Mesendoderm (in vitro differentiated cells): ENCODE results near the gene HCK.

Source experiments
- DNase-seq: peaks from one replicate; pipeline ENCODE4 v3.0.0; 2013
- H2AK5ac ChIP-seq: 2 replicates; pipeline ENCODE4 v1.6.1; 2013; ENCODE audit warnings: low read length, inconsistent platforms
- H2BK120ac ChIP-seq: 2 replicates; pipeline ENCODE4 v1.6.1; 2013; ENCODE audit warnings: low read depth, mild to moderate bottlenecking, low read length, moderate library complexity, mixed read lengths
- H2BK15ac ChIP-seq: replicated peaks from 2 replicates; pipeline ENCODE4 v1.6.1; 2013; ENCODE audit warnings: low read depth, mild to moderate bottlenecking, moderate library complexity
- H2BK5ac ChIP-seq: 2 replicates; pipeline ENCODE4 v1.6.1; 2013; ENCODE audit warnings: low read length, inconsistent platforms
- H3K18ac ChIP-seq: 2 replicates; pipeline ENCODE4 v1.6.1; 2013; ENCODE audit warnings: mild to moderate bottlenecking, low read length, mixed read lengths
- H3K23ac ChIP-seq: one replicate; pipeline ENCODE4 v1.6.1; 2013; ENCODE audit warnings: low read length
- H3K27ac ChIP-seq: 2 replicates; pipeline ENCODE4 v1.5.1; 2013; ENCODE audit warnings: low read depth, mild to moderate bottlenecking, inconsistent platforms, low read length, moderate library complexity
- H3K27me3 ChIP-seq: 2 replicates; pipeline ENCODE4 v1.6.1; 2013; ENCODE audit warnings: low read length, control low read depth, mild to moderate bottlenecking, inconsistent platforms; ENCODE audit not compliant: insufficient read depth, poor library complexity
- H3K36me3 ChIP-seq: 2 replicates; pipeline ENCODE4 v1.6.1; 2013; ENCODE audit warnings: low read length, inconsistent platforms; ENCODE audit not compliant: control insufficient read depth, insufficient read depth
- H3K4ac ChIP-seq: one replicate; pipeline ENCODE4 v1.6.1; 2013; ENCODE audit warnings: low read depth, mild to moderate bottlenecking, low read length, moderate library complexity
- H3K4me1 ChIP-seq: 2 replicates; pipeline ENCODE4 v1.6.1; 2013; ENCODE audit warnings: low read depth, low read length, inconsistent platforms; ENCODE audit not compliant: control insufficient read depth
- H3K4me2 ChIP-seq: 2 replicates; pipeline ENCODE4 v1.6.1; 2013; ENCODE audit warnings: low read length
- H3K4me3 ChIP-seq: 2 replicates; pipeline ENCODE4 v1.5.1; 2013; ENCODE audit warnings: mild to moderate bottlenecking, low read length
- H3K56ac ChIP-seq: one replicate; pipeline ENCODE4 v1.6.1; 2013; ENCODE audit warnings: low read length
- H3K79me1 ChIP-seq: 2 replicates; pipeline ENCODE4 v1.6.1; 2013; ENCODE audit warnings: low read length, inconsistent platforms
- H3K79me2 ChIP-seq: 2 replicates; pipeline ENCODE4 v1.6.1; 2013; ENCODE audit warnings: mild to moderate bottlenecking, low read length; ENCODE audit not compliant: control insufficient read depth, insufficient read depth
- H3K9ac ChIP-seq: 2 replicates; pipeline ENCODE4 v1.6.1; 2013; ENCODE audit warnings: low read length, inconsistent platforms
- H4K5ac ChIP-seq: one replicate; pipeline ENCODE4 v1.6.1; 2013; ENCODE audit warnings: low read length
- H4K8ac ChIP-seq: one replicate; pipeline ENCODE4 v1.6.1; 2013; ENCODE audit warnings: low read depth, mild to moderate bottlenecking, control low read depth, low read length, moderate library complexity
- WGBS: extraction: QIAGEN DNeasy Blood & Tissue Kit; methylation state at CpG from one replicate; pipeline ENCODE4 v1.1.7; 2013; ENCODE audit warnings: low lambda C conversion rate, missing lambda C conversion rate; ENCODE audit not compliant: insufficient coverage; ENCODE audit errors: extremely low coverage; 5-methylcytosine and 5-hydroxymethylcytosine counted together

Gene HCK

GRCh38 chr20:32050324-32050841 is 1.7 kb upstream of the HCK start:
- no peak overlapping the region for H2BK15ac ChIP-seq
- H3K4me1 ChIP-seq = no peaks in the 10 kb centered on the region
- no peaks in the 10 kb centered on the region for H3K79me2 ChIP-seq
- no peak overlapping the region for H4K5ac ChIP-seq
- no peak overlapping the region for H4K8ac ChIP-seq
- no peaks in the 10 kb centered on the region for H3K36me3 ChIP-seq
- no peak overlapping the region for H3K4me2 ChIP-seq
- no peak overlapping the region for H3K56ac ChIP-seq
- H3K23ac ChIP-seq = no peak overlapping the region
- H3K79me1 ChIP-seq = no peaks in the 10 kb centered on the region
- H3K4ac ChIP-seq = no peak overlapping the region
- H3K9ac ChIP-seq = no peak overlapping the region
- H3K18ac ChIP-seq = no peak overlapping the region
- no peak overlapping the region for H3K4me3 ChIP-seq
- no peak overlapping the region for H2AK5ac ChIP-seq
- H2BK5ac ChIP-seq = no peak overlapping the region
- no CpG with 5 or more reads among the region's 4 CpGs for WGBS
- no peak overlapping the region for H3K27ac ChIP-seq
- peaks cover 17% of the 10 kb centered on the region for H3K27me3 ChIP-seq
- no peak for DNase-seq
- no peak overlapping the region for H2BK120ac ChIP-seq

- Histone ChIP-seq H3K4ac (no peak overlapping the region), H3K79me2 (no peaks in the 10 kb centered on the region), H3K9ac (peak overlapping the region; percentile 19), H4K5ac (no peak overlapping the region), H3K4me2 (peak overlapping the region; percentile 36), H3K4me1 (no peaks in the 10 kb centered on the region), H3K36me3 (no peaks in the 10 kb centered on the region), H4K8ac (no peak overlapping the region), H3K27ac (no peak overlapping the region), H3K23ac (no peak overlapping the region), H2AK5ac (no peak overlapping the region), H2BK120ac (no peak overlapping the region), H3K27me3 (peaks cover 17% of the 10 kb centered on the region), H3K79me1 (no peaks in the 10 kb centered on the region), H3K18ac (no peak overlapping the region), H2BK15ac (no peak overlapping the region), H2BK5ac (no peak overlapping the region), H3K4me3 (no peak overlapping the region), H3K56ac (peak overlapping the region; percentile 25)
- no CpG with 5 or more reads among the region's 17 CpGs for WGBS
- DNase-seq = peak; percentile 33
Observed at GRCh38 chr20:32050851-32051556, 1.0 kb upstream of the HCK start.

GRCh38 chr20:32051720-32052089 is 337 bp upstream of the HCK start:
- H2BK120ac ChIP-seq = no peak overlapping the region
- H3K4me3 ChIP-seq = no peak overlapping the region
- peak overlapping the region; percentile 60 for H3K56ac ChIP-seq
- H3K36me3 ChIP-seq = no peaks in the 10 kb centered on the region
- no peak overlapping the region for H3K18ac ChIP-seq
- H4K5ac ChIP-seq = no peak overlapping the region
- no peaks in the 10 kb centered on the region for H3K79me1 ChIP-seq
- H3K23ac ChIP-seq = no peak overlapping the region
- H3K9ac ChIP-seq = peak overlapping the region; percentile 19
- H3K79me2 ChIP-seq = no peaks in the 10 kb centered on the region
- H2AK5ac ChIP-seq = no peak overlapping the region
- peak overlapping the region; percentile 70 for H3K4me2 ChIP-seq
- no peak overlapping the region for H3K4ac ChIP-seq
- H3K4me1 ChIP-seq = no peaks in the 10 kb centered on the region
- peaks cover 17% of the 10 kb centered on the region for H3K27me3 ChIP-seq
- H2BK5ac ChIP-seq = no peak overlapping the region
- H3K27ac ChIP-seq = no peak overlapping the region
- DNase-seq = no peak
- H2BK15ac ChIP-seq = no peak overlapping the region
- no peak overlapping the region for H4K8ac ChIP-seq
- no CpG with 5 or more reads among the region's 14 CpGs for WGBS

GRCh38 chr20:32052778-32053362 is 828 bp downstream of the HCK start:
- no peak overlapping the region for H3K4me3 ChIP-seq

GRCh38 chr20:32053648-32054047 is 1.6 kb downstream of the HCK start:
- H3K36me3 ChIP-seq = no peaks in the 10 kb centered on the region
- no peaks in the 10 kb centered on the region for H3K79me1 ChIP-seq
- H4K5ac ChIP-seq = no peak overlapping the region
- H3K4me2 ChIP-seq = no peak overlapping the region
- peaks cover 17% of the 10 kb centered on the region for H3K27me3 ChIP-seq
- H3K4ac ChIP-seq = no peak overlapping the region
- H3K23ac ChIP-seq = no peak overlapping the region
- no peaks in the 10 kb centered on the region for H3K4me1 ChIP-seq
- no peak overlapping the region for H2BK120ac ChIP-seq
- no peak overlapping the region for H3K18ac ChIP-seq
- H3K56ac ChIP-seq = no peak overlapping the region
- H4K8ac ChIP-seq = no peak overlapping the region
- DNase-seq = no peak
- no peak overlapping the region for H3K27ac ChIP-seq
- WGBS = no CpG with 5 or more reads among the region's 3 CpGs
- H3K9ac ChIP-seq = no peak overlapping the region
- H3K79me2 ChIP-seq = no peaks in the 10 kb centered on the region
- no peak overlapping the region for H3K4me3 ChIP-seq
- no peak overlapping the region for H2AK5ac ChIP-seq
- H2BK5ac ChIP-seq = no peak overlapping the region
- H2BK15ac ChIP-seq = no peak overlapping the region

More at GRCh38 chr20:32052778-32053362, 828 bp downstream of the HCK start:
- H3K79me1 ChIP-seq = no peaks in the 10 kb centered on the region
- no peak overlapping the region for H2BK120ac ChIP-seq
- no peaks in the 10 kb centered on the region for H3K79me2 ChIP-seq
- no peaks in the 10 kb centered on the region for H3K36me3 ChIP-seq
- no peak overlapping the region for H4K5ac ChIP-seq
- no peak overlapping the region for H3K27ac ChIP-seq
- no peak overlapping the region for H2BK15ac ChIP-seq
- no peak for DNase-seq
- H3K27me3 ChIP-seq = peaks cover 17% of the 10 kb centered on the region
- no peak overlapping the region for H2BK5ac ChIP-seq
- no CpG with 5 or more reads among the region's 22 CpGs for WGBS
- H3K9ac ChIP-seq = no peak overlapping the region
- H3K4me1 ChIP-seq = no peaks in the 10 kb centered on the region
- H3K4me2 ChIP-seq = no peak overlapping the region
- H3K56ac ChIP-seq = no peak overlapping the region
- H3K18ac ChIP-seq = no peak overlapping the region
- H3K4ac ChIP-seq = no peak overlapping the region
- H2AK5ac ChIP-seq = no peak overlapping the region
- no peak overlapping the region for H4K8ac ChIP-seq
- H3K23ac ChIP-seq = no peak overlapping the region
